Smooth muscle cell of trachea (primary cell): ENCODE measurements around the gene GORAB. TPM values are rescaled to one million over a fixed set of nuclear protein-coding genes. Genes with fewer than 3 reads are reported as not detected.

ENCODE experiments used
- total RNA-seq: library from RNA; depleted of rRNA; stranded (reverse); fragments of >200 nt; gene quantifications from 2 replicates; pipeline ENCODE4 v1.2.1, GENCODE V29; 2014

The GORAB gene, protein sequence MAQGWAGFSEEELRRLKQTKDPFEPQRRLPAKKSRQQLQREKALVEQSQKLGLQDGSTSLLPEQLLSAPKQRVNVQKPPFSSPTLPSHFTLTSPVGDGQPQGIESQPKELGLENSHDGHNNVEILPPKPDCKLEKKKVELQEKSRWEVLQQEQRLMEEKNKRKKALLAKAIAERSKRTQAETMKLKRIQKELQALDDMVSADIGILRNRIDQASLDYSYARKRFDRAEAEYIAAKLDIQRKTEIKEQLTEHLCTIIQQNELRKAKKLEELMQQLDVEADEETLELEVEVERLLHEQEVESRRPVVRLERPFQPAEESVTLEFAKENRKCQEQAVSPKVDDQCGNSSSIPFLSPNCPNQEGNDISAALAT
- total RNA-seq = 25.0 and 25.9 TPM in 2 replicates

DNA sequence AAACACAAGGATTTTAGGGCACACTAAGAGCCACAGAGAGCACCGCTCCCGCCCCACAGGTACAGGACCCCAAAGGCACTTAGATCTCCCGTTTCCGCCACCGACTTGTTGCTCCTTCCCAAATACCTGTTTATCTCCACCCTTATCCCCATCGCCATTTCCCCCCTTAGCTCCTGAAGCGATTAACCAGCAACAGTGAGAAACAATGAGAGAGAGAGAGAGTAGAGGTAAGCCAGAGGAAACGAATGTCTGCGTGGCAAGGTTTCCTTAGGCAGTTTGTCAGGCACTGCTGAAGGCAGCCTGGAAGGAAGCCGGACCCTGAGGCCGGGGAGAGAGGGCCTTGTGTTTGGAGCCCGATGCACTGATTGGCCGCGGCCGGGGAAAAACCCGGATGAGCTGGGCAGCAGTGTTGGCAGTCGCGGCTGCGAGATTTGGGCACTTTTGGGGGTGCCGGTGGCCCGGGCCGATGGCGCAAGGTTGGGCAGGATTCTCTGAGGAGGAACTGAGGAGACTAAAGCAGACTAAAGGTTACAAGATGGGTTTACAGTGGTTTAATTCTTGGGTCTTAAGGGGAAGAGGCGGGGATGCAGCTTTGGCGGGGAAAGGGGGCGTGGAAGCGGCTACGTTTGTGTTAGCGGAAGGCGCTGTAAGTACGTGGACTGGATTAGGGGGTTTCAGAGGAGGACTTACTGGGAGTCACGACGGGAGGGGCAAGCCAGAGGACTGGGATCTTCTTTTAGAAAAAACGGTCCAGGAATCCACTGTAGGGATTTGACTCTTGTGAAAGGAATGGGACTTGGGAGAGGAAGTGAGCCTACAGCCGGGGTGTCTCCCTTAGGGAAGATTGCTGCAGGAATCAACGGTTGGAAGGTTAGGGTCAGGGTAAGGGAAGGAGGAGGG is at the start of gene GORAB:
TSS of gene GORAB (plus strand) at position 409 of the 900 bp plus-strand sequence. CDS start at position 467, 58 bp downstream.

Other genes with a start within 250 kb of the GORAB start
- 194 and 270 TPM in 2 replicates for gene PRRX1, start 132.0 kb downstream of the GORAB start, total RNA-seq